NCI-H2227 (cell line): ENCODE measurements around the gene AKT1.
"Not testable (repeated sequence)": the region's sequence is repeated elsewhere in the genome, so short reads cannot be mapped to it uniquely, and the experiment has no call there.

Experiments
- DNase-seq: peaks from one replicate; lab custom pipeline; 2025; ENCODE audit not compliant: unreplicated experiment; lab: John Stamatoyannopoulos, UW

Gene AKT1

DNA sequence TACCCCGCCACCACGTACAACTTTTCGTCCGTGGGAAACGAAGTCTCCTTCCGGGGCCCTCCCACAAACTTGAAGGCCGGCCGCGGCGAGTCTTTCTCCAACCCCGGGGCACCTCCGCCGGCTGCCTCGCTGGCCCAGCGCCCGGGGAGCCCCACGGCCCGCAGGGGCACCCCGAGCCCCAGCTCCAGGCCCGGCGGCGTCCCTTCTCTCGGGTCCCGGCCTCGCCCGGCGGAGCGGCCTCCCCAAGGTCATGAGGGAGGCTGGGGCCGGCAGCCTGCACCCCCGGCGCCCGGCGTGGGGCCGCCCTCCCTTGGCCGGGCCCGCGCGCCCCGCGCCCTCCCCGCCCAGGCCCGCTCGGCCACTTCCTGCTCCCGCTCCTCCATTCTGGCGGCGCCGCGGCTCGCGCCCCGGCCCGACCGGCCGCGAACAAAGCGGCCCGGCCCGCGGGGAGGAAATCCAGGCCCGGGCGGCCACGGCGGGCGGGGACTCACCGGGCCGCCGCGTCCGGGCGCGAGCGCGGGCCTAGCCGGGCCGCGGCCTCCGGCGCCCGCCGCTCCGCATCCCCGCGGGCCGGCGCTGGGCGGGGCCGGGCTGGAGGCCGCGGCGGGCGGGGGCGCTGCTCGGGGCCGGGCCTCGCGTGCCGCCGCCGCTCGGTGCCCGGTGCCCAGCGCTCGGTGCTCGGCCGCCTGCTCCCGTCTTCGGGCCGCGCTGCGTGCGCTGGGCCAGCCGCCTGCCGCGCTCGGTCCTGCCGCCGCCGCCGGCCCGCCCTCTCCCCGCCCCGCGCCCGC is at the start of gene AKT1:
AKT1 (minus strand) TSS at position 756 of the 788 bp plus-strand sequence. CDS start 3,105 bp downstream, outside the sequence.
- no peak for DNase-seq

DNA sequence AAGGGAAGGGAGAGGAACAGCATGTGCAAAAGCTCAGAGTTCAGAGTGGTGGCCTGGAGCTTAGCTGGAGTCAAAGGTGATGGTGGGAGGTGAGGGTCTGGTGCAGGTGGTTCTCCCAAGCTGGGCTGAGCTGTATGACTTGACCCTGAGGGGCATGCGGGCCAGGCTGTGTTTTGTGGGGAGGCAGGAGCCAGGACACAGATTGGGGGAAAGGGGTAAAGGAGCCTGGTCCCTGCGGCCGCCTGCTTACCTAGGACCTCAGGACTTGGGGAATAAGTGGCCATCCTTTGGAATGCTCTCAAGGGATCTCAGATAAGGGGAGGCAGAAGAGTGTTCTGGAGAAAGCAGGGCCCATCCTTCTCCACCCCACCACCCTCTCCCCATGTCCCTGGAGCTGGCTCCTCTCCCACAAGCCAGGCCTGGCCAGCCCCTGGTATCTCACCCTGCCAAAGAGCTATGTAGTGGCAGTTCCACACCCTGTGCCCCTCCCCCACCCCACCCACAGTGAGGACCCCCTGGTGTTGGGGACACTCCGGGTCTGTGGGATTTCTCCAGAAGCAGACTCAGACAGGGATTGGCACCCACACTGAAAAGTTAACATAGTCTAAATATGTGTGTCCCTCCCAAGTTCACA is 49.6 kb upstream of the AKT1 start:
- no peak for DNase-seq

DNA sequence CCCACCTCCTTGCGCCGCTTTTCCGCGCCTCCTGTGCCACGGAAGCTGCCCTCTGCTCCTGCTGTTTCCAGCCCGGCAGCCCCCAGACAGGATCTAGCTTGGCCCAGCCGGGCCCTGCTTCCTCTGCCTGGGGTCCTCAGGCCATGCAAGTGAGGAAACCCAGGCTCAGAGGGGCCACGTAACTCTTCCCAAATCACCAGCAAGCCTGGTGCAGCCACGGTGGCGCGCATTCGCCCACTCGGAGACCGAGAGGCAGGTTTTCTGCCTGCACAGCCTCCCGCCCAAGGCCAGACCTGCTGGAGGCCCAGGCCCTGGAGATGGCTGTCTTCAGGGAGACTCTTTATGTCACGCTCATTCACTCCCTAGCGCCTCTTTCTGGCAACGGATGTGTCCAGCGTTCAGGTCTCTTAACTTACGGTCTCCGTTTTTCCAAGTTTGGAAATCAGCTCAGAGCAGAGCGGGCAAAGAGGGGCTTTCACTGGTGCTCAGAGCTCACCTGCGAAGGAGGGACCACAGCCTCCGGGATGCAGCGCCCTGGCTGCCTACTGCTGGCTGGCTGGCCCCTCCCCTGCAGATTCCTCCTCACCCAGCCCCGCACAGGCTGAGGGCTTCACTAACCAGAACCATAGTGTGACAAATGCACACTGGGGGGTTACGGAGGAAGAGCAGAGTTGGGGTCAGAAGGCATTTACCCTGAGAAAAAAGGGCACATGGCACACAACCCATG is 48.9 kb upstream of the AKT1 start:
- DNase-seq = peak; percentile 25

DNA sequence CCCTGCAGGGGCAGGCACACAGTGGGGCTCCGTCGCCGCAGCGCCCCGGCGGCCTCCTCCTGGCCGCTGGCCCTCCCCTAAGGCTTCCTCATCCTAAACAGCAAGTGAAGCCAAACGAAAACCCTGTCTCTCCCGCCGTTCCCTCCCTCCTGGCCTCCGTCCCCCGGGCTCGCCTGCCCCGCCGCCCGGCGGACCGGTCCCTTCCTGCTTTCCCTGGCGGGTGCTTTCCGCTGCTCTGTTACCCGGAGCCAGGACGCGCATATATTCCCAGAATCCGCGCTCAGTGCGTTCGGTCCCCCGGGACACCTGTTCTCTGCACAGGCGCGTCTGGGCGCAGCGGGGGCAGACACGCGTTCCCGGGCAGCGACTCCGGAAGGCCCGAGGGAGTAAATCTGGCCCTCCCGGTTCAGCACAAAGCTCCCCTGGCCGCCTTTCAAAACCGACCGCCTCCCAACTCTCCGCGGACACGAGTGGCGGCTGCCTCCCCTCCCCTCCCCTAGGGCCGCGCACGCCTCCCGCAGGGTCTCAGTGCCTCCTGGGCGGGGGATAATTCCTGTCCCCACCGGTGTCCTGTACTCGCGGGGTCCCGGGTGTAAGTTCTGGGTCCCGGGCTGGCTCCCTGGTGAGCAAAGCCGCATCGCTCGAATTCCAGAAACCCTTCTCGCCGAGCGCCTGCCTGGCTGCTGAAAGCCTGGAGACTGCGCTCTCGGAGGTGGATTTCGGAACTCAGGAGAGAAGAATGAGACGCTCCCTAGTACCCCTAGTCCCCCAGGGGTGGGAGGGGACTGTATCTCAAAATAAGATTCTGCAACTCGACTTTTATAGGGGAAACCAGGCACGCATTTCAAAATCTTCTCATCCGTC is 48.1 kb upstream of the AKT1 start:
- DNase-seq = peak; percentile 25

DNA sequence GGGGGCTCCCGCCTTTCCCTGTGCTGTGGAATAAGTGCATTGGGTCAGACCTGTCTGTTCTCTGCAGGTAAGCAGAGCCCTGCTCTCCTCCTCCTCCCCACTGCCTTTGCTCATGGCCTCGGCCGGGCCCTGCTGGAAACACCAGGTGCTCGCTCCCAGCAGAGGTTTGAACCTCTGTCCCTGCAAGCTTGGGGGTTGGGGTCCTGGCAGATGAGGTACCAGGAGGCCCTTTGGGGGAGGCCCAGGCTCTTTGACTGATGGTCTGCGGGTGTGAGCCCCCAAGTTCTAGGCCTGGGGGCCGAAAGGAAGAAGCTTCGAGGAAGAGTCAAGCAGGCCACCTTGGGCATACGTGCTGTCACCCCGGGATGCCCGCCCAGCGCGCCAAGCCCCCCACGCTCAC is 47.5 kb upstream of the AKT1 start:
- DNase-seq = no peak

DNA sequence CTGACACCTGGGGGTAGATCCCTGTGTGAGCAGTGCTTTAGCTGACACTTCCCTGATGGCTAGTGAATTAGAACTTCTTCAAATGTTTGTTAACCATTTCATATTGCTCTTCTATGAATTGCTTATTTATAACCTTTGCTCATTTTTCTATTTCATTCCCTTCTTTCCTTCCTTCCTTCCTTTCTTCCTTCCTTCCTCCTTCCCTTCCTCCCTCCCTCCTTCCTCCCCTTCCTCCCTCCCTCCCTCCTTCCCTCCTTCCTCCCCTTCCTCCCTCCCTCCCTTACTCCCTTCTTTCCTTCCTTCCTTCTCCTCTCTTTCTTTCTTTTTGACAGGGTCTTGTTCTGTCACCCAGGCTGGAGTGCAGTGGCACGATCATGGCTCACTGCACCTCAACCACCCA is 46.2 kb upstream of the AKT1 start:
- no peak for DNase-seq

DNA sequence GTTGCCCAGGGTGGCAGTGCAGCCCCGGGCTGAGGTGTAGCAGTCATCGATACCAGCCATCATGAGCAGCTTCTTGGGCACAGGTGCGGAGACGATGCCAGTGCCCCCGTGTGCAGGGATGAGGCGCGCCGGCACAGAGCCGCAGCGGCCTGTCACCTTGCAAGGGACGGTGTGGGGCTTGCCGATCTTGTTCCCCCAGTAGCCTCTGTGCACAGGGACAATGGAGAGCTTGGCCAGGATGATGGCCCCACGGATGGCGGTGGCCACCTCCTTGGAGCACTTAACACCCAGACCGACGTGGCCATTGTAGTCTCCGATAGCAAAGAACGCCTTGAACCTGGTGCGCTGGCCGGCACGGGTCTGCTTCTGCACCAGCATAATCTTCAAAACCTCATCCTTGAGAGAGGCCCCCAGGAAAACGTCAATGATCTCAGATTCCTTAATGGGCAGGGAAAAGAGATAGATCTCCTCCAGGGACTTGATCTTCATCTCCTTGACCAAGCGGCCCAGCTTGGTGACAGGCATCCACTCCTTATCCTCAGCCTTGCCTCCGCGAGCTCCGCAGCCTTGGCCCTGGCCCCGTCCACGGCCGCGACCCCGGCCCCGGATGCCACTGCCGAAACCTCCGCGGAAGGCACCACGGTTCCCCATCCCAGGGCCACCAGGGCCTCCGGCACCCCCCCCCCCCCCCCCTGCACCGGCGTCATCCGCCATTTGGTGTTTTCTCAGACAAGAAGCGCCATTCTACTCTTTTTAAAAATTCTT is 40.8 kb upstream of the AKT1 start:
- not testable (repeated sequence) for DNase-seq

DNA sequence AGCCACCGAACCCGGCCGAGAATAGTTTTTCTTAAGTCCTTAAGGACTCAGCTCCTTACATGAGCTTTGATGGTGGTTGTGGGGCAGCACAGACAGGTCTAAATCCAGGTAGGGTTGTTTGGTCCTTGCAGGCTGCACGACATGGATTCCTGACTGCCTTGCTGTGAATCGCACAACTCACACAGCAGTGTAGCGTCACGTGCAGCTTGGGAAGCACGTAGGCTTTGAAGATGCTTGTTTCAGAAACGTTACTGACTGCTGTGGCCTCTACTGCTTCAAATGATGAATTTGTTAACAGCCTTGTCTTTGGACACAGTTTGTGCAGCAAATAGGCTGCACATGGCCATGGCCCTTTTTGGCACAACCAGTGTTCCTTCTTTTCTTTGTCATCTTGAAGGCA is 35.2 kb upstream of the AKT1 start:
- DNase-seq = no peak

DNA sequence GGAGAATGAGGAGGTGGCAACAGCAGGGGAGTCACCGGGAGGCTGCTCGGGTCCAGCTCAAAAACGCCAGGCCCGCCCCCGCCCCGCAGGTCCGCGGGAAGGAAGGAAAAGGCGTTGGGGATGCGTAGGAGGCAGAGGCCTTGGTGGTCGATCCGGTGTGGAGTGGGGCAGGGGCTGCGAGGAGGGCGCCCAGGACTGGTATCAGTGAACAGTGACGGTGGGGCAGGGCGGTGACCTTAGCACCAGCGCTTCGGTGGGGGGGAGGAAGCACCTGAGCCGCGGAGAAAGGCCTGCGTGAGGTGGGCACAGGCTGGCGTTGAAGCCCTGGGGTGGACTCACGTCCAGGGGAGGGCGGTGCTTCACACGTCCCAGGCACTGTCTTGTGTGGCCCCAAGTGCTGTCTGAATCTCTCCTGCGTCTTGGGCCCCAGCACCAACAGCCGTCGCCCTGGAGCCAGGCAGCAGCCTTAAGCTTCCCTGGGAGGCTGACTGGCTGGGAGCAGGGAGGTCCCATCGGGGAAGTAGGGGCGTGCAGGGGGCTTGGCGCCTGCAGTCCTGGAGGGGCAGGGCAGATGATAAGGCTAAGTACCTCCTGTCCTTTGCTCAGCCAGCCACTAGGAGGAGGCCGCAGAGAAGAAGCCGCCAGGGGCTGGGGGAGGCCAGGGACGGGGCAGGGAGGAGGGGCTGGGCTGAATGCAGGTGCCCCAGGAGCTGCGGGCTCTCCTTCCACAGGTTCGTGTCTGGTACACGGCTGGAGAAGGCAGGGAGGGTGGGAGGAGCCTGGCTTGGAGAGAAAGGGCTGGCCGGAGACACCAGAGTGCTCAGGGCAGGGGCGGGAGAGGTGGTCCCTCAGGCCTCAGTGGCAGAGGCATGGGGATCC is 31.9 kb upstream of the AKT1 start:
- peak; percentile 79 for DNase-seq

DNA sequence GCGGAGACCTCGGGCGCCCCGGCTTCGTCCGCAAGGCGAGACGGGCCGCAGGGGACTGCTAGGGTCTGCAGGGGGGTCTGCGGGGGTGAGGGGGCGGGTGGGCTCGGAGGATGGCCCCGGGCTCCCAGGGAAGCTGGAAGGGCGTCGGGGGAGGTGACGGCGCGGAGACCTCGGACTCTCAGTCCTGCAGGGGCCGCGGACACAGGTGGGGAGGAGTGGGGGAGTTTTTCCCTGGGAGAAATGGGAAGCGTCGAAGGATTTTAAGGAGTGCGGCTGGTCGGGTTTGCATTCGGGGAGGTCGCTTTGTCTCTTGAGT is 31.3 kb upstream of the AKT1 start:
- no peak for DNase-seq

DNA sequence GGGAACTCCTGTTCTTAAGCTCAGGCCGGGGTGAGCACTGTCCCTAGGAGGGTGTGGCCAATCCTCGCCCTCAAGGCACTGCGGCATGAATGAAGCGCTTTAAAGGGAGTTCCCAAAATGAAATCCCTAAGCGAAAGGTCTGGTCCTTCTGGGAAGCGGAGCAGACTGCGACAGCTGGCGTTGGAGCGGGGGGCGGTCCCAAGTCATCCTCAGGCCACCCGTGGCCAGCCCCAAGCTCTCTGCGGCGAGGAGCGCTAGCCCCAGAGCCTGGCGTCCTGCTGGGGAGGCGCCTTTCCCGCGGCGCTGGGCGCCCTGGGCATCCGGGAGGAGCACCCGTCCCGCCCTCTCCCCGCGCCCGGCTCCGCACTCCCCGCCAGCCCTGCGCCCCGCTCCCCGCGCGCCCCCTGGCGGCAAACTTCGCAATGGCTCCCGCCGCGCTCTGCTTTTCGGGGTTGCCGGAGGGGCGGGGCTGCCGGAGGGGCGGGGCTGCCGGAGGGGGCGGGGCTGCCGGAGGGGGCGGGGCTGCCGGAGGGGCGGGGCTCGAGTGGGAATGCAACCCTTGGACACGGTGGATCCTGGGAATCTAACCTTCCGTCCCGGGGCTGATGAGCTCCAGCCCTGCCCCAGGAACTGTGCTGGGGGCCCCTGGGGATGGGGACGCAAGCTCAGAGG is 30.8 kb upstream of the AKT1 start:
- peak; percentile 88 for DNase-seq

DNA sequence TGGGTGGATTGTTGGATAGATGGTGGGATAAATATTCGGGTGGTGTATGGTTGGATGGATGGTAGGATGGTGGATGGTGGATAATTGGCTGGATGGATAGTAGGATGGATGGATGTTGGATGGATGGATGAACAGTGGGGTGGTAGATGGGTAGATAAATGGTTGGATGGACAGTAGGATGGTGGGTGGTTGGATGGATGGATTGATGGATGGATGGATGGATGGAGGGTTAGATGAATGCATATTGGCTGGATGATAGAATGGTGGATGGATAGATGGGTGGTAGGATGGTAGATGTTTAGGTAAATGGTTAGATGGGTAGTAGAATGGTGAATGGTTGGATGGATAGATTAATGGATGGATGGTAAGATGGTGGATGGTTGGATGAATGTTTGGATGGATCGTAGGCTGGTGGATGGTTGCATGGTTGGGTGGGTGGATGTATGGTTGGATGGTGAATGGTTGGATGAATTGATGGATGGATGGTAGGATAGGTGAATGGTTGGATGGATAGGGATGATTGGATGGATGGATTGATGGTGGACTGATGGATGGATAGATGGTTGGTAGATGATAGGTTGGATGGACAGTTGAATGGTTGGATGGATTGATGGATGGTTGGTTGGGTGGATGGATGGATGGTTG is 28.9 kb upstream of the AKT1 start:
- no peak for DNase-seq

DNA sequence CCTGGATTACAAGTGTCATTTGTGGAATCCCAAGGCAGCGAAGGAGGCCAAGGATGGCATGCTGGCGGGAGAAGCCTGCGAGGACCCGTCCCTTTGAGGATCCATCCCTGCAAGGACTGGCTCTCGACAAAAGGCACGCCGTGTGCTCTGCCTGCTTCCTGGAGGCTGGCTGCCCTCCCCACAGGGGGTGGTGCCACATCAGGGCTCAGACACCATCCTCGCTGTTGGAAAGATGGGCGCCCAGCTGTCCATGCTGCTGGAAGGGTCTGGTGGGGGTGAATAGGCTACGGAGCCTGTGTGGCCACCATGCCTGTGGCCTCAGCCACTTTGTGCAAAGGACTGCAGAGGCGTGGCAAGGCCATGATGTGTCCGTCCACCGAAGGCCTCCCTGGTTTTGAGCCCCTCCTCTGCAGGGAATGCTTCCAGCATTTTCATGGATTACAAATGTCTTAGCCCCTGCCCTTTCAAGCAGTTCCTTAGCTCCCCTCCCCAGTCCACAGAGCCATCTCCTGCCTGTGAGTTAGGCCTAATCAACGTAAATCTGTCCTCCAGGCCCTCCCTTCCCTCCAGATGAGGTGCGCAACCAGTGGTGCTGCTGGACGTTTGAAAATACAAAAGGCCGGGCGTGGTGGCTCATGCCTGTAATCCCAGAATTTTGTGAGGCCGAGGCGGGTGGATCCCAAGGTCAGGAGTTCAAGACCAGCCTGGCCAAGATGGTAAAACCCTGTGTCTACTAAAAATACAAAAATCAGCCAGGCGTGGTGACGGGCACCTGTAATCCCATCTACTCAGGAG is 27.5 kb upstream of the AKT1 start:
- DNase-seq = no peak

DNA sequence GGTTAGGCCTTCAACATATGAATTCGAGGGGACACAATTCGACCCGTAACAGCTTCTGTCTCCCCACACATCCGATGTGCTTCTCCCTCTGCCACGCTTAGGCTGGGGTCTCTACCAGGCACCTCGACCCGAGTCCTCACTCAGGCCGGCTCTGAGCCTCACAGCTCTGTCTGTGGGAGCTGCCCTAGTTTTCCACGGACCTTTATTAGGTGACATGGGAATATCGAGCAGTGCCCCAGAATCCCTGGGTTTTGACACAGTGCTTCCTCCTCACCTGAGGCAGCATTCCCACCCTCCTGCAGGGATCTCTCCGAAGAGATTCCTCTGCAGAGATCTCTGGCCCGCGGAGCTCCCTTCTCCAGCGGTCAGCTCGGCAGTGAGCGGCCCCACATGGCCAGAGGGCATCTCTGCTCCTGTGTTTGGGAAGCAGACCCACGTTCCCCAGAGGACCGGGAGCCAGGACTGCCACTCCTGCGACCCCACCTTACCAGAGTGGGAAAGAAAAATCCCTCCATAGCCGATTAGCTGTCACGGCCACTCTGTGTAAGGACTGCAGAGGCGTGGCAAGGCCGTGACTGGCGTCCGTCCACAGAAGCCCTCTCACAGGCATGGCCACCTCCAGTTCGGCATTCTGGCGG is 26.5 kb upstream of the AKT1 start:
- DNase-seq = no peak

DNA sequence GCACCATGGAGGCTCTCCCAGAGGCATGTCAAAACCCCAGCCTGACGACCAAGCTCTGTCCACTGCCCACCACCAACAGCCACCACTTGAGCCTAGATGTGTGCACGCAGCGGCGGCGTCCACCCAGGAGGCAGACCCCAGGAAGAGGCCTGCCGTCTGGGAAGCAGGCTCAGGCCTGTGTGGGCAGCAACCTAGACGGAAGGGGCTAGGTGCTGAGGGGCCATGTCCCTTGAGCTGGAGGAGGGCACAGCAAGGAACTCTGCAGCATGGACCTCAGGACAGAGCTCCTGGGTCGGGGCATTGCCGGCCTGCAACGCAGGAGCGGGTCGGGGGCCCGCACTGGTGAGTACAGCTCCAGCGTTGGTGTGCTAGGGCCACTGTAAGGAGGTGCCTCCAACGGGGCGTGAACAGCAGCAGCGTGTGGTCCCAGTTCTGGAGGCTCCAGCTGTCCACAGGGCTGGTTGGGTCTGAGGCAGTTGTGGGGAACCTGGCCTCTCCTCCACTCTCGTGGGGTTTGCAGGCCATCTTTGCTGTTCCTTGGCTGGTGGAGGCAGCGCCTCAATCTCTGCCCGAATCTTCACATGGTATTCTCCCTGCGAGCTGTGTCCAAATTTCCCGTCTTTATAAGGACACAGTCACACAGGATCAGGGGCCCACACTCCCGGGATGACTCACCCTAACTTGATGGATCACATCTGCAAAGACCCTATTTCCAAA is 25.8 kb upstream of the AKT1 start:
- no peak for DNase-seq

DNA sequence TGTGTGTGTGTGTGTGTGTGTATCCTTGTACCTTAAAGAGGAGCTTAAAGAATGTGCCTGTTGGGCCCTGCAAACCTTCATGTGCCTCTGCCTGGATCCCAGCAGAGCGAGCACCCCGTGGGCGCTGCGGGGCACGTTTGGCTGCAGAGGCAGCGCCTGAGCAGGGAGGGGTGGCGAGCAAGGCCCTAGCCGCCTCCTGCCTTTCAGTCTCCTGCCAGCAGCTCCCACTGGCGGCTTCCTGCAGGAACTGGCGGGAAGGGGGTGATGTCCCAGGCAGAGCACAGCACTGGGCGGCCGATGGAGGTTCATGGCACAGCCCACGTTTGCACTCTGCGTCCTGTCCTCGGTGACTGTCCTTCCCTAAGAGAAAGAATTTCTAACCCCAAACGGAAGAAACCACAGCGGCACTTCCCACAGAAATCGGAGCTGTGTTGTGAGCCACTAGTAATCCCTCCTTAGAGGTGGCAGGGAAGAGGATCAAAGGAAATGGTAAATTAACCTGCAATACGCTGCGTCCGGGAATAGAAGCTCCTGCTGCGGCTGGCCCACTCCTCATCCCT is 25.2 kb upstream of the AKT1 start:
- DNase-seq = peak; percentile 78
